T-helper 2 cell treated with Interferon-gamma antibody and Interleukin-4, amounts not matched to agents 5 μg/mL and 100 μg/mL, for 36 hours (primary cell): ENCODE results near the gene NUP62.
A peak's percentile ranks its signal among the peaks of the same experiment; 100 is the strongest.
"Not testable (repeated sequence)": the region's sequence is repeated elsewhere in the genome, so short reads cannot be mapped to it uniquely, and the experiment has no call there.

ENCODE experiments used
- DNase-seq: peaks from one replicate; pipeline ENCODE4 v3.0.0; 2021; ENCODE audit warnings: low spot score
- H3K27ac Mint-ChIP-seq: one replicate; pipeline ENCODE4 v1.8.0; 2021; ENCODE audit warnings: mild to moderate bottlenecking, mixed read lengths
- H3K27me3 Mint-ChIP-seq: one replicate; pipeline ENCODE4 v1.8.0; 2021; ENCODE audit warnings: low read depth, mixed read lengths
- H3K36me3 Mint-ChIP-seq: one replicate; pipeline ENCODE4 v1.8.0; 2021; ENCODE audit warnings: low read depth, mixed read lengths
- H3K4me1 Mint-ChIP-seq: one replicate; pipeline ENCODE4 v1.8.0; 2021; ENCODE audit warnings: low read depth, mixed read lengths
- H3K4me3 Mint-ChIP-seq: one replicate; pipeline ENCODE4 v1.8.0; 2022; ENCODE audit warnings: mild to moderate bottlenecking, moderate library complexity, mixed read lengths
- H3K9me3 Mint-ChIP-seq: one replicate; pipeline ENCODE4 v1.8.0; 2021; ENCODE audit warnings: mixed read lengths

The NUP62 gene

DNA sequence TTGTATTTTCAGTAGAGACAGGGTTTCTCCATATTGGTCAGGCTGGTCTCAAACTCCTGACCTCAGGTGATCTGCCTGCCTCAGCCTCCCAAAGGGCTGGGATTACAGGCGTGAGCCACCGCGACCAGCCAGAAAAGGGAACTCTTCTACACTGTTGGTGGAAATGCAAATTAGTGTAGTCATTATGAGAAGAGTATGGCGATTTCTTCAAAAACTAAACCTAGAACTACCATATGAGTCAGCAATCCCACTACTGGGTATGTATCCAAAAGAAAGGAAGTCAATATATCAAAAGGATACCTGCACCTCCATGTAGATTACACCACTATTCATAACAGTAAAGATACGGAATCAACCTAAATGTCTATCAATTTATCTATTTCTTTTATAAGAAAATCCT lies 15.3 kb upstream of the NUP62 start:
- not testable (repeated sequence) for H3K9me3 Mint-ChIP-seq, H3K36me3 Mint-ChIP-seq, DNase-seq, H3K4me3 Mint-ChIP-seq, H3K27ac Mint-ChIP-seq, H3K27me3 Mint-ChIP-seq, H3K4me1 Mint-ChIP-seq

- DNase-seq, result no peak
- Mint-ChIP-seq H3K4me1 (peaks cover 3% of the 10 kb centered on the region), H3K4me3 (no peak overlapping the region), H3K9me3 (no peaks in the 10 kb centered on the region), H3K27me3 (peaks cover 7% of the 10 kb centered on the region), H3K36me3 (no peaks in the 10 kb centered on the region), H3K27ac (no peak overlapping the region)
These were observed 11.1 kb upstream of the NUP62 start for GRCh38 chr19:49940482-49940791.

DNA sequence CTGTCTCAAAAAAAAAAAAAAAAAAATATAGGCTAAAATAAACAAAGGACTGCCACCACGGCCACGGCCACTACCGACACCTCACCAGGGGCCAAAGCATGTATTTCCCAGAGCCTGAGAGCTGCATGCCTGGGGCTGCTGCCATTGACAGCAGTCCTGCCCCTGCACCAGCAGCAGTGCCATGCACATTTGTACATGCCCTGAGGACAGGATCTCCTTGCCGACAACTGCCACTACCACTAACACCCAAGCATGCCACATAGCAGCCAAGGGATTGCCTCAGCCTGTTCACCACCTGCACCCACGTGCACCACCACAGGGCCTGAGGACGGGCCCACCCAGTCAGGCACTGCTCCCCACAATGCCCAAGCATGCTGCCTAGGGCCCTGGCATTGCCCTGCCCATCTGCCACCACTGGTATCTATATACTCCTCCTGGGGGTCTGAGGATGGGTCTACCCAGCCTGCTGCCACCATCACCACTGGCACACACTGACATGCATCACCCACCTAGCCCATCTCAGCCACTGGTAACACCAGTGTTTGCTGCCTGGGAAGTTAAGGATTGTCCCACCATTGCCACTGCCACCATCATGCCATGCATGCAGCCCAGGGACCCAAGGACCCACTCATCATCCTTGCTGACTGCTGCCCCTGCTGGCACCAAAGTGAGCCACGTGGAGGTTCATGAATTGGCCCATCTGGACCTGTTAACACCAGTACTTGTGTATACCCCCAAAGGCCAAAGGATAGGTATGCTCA lies 10.6 kb upstream of the NUP62 start:
- Mint-ChIP-seq H3K4me3 (no peak overlapping the region), H3K9me3 (no peaks in the 10 kb centered on the region), H3K36me3 (no peaks in the 10 kb centered on the region), H3K27me3 (peaks cover 7% of the 10 kb centered on the region), H3K27ac (no peak overlapping the region), H3K4me1 (peaks cover 3% of the 10 kb centered on the region)
- DNase-seq, result no peak

GRCh38 chr19:49938662-49939061 lies 9.4 kb upstream of the NUP62 start:
- no peak for DNase-seq
- peaks cover 2% of the 10 kb centered on the region for H3K4me1 Mint-ChIP-seq
- no peak overlapping the region for H3K4me3 Mint-ChIP-seq
- H3K27ac Mint-ChIP-seq, result no peak overlapping the region
- H3K36me3 Mint-ChIP-seq, result no peaks in the 10 kb centered on the region
- no peaks in the 10 kb centered on the region for H3K9me3 Mint-ChIP-seq
- H3K27me3 Mint-ChIP-seq, result peaks cover 7% of the 10 kb centered on the region

DNA sequence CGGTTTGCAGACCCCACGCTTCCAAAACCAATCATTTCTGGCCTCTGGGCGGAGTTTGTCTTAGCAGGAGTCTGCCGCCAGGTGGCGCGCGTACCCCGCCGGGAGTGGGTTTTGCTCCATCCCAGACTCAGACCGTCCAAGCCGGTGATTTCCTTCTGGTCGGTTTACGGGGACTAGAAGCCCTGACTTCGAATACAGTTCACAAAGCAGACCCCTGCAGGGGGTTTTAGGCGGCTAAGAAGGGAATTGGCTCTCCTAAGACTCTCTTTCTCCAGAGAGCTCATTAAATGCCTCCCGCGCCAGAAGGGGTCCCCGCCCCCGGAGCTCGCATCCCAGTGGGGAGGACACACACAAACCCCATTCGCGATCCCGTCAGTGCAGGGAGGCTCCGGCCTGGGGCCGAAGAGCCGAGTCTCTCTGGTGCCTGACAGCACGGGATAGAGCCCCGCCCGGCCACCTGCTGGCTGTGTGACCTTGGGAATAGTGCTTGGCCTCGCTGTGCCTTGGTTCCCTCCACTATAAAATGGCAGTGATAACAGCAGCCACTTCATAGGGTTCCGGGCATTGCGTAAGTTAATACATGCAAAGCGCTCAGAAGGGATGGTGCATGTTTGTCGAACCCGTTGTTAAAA lies 8.6 kb upstream of the NUP62 start:
- H3K36me3 Mint-ChIP-seq, result peaks cover 4% of the 10 kb centered on the region
- DNase-seq, result peak; percentile 73
- H3K27ac Mint-ChIP-seq, result no peak overlapping the region
- no peaks in the 10 kb centered on the region for H3K9me3 Mint-ChIP-seq
- H3K27me3 Mint-ChIP-seq, result peaks cover 7% of the 10 kb centered on the region
- H3K4me3 Mint-ChIP-seq, result no peak overlapping the region
- peaks cover 6% of the 10 kb centered on the region for H3K4me1 Mint-ChIP-seq

DNA sequence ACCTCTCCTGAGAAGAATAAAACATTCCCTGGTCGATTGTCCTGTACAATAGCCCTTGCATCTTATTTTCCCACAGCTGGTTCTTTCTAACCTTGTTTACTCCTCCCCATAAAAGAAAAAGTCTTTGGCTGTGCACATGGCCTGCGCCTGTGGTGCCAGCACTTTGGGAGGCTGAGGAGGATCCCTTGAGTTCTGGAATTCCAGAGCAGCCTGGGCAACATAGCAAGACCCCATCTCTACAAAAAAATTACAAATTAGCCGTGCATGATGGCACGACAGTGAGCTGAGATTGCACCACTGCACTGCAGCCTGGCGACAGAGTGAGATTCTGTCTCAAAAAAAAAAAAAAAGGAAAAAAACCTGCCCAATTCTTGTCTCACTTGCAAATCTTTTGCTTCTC lies 7.2 kb upstream of the NUP62 start:
- Mint-ChIP-seq H3K27ac (no peak overlapping the region), H3K36me3 (peaks cover 8% of the 10 kb centered on the region), H3K4me3 (no peak overlapping the region)

GRCh38 chr19:49933643-49934042 lies 4.3 kb upstream of the NUP62 start:
- Mint-ChIP-seq H3K9me3 (no peaks in the 10 kb centered on the region), H3K36me3 (peaks cover 26% of the 10 kb centered on the region), H3K27ac (peak overlapping the region; percentile 78), H3K27me3 (peaks cover 7% of the 10 kb centered on the region), H3K4me1 (peaks cover 25% of the 10 kb centered on the region), H3K4me3 (peak overlapping the region; percentile 58)
- DNase-seq, result no peak

More for the DNA sequence above, 7.2 kb upstream of the NUP62 start:
- DNase-seq, result no peak
- peaks cover 7% of the 10 kb centered on the region for H3K27me3 Mint-ChIP-seq
- peaks cover 13% of the 10 kb centered on the region for H3K4me1 Mint-ChIP-seq
- no peaks in the 10 kb centered on the region for H3K9me3 Mint-ChIP-seq

- Mint-ChIP-seq H3K27me3 (peaks cover 7% of the 10 kb centered on the region), H3K36me3 (peaks cover 31% of the 10 kb centered on the region), H3K4me3 (peak overlapping the region; percentile 58), H3K27ac (peak overlapping the region; percentile 68), H3K4me1 (peaks cover 28% of the 10 kb centered on the region), H3K9me3 (no peaks in the 10 kb centered on the region)
- peak; percentile 26 for DNase-seq
These were observed 3.4 kb upstream of the NUP62 start for GRCh38 chr19:49932731-49933131.

DNA sequence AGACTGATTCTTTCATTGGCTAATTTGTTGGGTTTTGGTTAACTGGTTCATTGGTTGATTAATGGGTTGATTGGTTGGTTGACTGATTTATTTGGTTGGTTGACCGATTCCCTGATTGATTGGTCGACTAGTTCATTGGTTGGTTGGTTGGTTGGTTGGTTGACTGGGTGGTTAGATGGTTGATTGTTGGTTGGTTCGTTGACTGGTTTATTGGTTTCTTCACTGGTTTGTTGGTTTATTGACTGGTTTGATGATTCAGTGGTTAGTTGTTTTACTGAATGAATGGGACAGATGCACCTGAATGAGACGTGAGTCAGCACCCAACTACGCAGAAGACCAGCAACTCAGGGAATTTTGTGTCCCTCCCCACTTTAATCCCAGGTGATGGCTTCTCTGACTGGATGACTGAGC lies 2.7 kb upstream of the NUP62 start:
- Mint-ChIP-seq H3K27me3 (peaks cover 7% of the 10 kb centered on the region), H3K4me1 (peaks cover 34% of the 10 kb centered on the region), H3K9me3 (no peaks in the 10 kb centered on the region), H3K4me3 (peak overlapping the region; percentile 3), H3K36me3 (peaks cover 38% of the 10 kb centered on the region), H3K27ac (peak overlapping the region; percentile 9)
- DNase-seq, result no peak

GRCh38 chr19:49931293-49932040 lies 2.2 kb upstream of the NUP62 start:
- no peak for DNase-seq
- peaks cover 41% of the 10 kb centered on the region for H3K36me3 Mint-ChIP-seq
- H3K4me3 Mint-ChIP-seq, result peak overlapping the region; percentile 22
- H3K9me3 Mint-ChIP-seq, result no peaks in the 10 kb centered on the region
- peaks cover 5% of the 10 kb centered on the region for H3K27me3 Mint-ChIP-seq
- peaks cover 36% of the 10 kb centered on the region for H3K4me1 Mint-ChIP-seq
- peak overlapping the region; percentile 10 for H3K27ac Mint-ChIP-seq

DNA sequence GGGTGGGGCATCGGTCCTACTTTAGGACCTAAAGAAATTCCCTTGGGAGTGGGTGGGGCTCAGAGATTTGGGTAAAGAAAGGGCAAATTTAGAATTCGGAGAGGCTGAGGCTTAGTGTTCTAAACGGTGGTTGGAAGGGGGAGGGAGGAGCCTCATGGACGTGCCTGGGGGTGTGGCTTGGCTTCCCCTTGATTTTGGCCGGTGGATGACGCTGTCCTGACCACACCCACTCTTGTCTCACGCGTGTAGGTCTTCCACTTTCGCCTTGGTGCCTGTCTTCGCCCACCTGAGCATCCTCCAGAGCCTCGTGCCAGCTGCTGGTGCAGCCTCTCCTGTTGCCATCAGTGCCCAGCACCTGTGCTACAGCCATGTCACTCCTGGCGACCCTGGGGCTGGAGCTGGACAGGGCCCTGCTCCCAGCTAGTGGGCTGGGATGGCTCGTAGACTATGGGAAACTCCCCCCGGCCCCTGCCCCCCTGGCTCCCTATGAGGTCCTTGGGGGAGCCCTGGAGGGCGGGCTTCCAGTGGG lies 1.2 kb upstream of the NUP62 start:
- Mint-ChIP-seq H3K4me3 (peak overlapping the region; percentile 98), H3K4me1 (peaks cover 37% of the 10 kb centered on the region), H3K9me3 (no peaks in the 10 kb centered on the region), H3K27ac (peak overlapping the region; percentile 99), H3K27me3 (no peaks in the 10 kb centered on the region), H3K36me3 (peaks cover 43% of the 10 kb centered on the region)
- no peak for DNase-seq

- H3K36me3 Mint-ChIP-seq, result peaks cover 46% of the 10 kb centered on the region
- peak; percentile 90 for DNase-seq
- no peaks in the 10 kb centered on the region for H3K9me3 Mint-ChIP-seq
- H3K27ac Mint-ChIP-seq, result peak overlapping the region; percentile 99
- H3K4me3 Mint-ChIP-seq, result peak overlapping the region; percentile 98
- no peaks in the 10 kb centered on the region for H3K27me3 Mint-ChIP-seq
- H3K4me1 Mint-ChIP-seq, result peaks cover 40% of the 10 kb centered on the region
These were observed 543 bp upstream of the NUP62 start for GRCh38 chr19:49929611-49930482.

DNA sequence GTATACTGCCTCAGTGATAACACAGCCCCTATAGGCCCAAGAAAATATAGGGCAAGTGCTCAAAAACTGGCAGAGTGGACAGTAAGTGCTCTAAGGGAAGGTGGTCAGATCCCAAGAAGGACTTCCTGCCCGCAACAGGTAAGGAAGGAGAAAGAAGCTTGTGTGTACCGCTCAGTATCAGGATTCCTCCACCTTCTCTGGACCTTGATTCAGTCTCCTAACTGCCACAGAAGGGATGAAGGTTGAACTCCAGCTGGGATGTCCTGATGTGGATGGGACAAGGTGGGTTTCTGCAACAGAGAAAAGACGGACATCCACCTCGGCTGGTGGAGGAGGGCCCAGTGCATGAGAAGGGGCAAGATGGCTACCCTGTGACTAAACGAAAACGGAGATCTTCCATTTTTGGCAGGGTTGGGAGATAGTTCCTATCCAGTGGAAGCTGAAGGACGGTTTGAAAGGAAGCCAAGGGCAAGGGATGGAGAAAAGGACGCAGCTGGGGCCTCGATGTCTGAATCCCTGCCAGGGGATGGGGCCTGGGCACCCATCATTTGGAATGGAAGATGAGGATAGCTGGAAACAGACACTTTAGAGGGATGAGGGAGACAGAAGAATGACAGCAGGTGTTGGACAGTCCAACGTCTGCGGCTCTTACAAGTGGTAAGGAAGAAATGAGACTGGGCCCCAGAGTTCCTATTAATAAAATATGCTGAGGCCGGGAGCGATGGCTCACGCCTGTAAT lies 1.6 kb downstream of the NUP62 start:
- peaks cover 33% of the 10 kb centered on the region for H3K4me1 Mint-ChIP-seq
- DNase-seq, result no peak
- peak overlapping the region; percentile 98 for H3K4me3 Mint-ChIP-seq
- peak overlapping the region; percentile 79 for H3K27ac Mint-ChIP-seq
- no peaks in the 10 kb centered on the region for H3K9me3 Mint-ChIP-seq
- no peaks in the 10 kb centered on the region for H3K27me3 Mint-ChIP-seq
- peaks cover 52% of the 10 kb centered on the region for H3K36me3 Mint-ChIP-seq
